ENCODE data around the gene COQ4.

DNA sequence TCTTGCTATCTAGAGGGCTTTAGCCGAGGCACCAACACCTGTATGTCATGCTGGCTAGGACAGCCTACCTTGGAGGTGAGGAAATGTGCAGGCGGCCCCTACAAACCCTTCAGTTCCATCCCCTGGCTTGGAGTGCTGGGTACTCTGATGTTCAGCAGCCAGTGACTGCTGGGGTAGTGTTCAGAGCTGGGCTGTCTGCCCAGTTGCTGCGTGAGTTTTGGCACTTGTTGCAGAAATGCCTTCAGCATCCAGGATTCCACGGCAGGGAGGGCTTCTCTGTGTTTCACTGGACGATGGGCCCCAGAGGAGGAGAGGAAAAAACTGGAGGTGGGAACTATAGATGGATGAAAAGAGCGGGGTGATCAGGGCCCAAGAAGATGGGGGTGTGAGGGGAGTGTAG lies 36.2 kb upstream of the COQ4 start:
- TF ChIP-seq, protein P1, sequence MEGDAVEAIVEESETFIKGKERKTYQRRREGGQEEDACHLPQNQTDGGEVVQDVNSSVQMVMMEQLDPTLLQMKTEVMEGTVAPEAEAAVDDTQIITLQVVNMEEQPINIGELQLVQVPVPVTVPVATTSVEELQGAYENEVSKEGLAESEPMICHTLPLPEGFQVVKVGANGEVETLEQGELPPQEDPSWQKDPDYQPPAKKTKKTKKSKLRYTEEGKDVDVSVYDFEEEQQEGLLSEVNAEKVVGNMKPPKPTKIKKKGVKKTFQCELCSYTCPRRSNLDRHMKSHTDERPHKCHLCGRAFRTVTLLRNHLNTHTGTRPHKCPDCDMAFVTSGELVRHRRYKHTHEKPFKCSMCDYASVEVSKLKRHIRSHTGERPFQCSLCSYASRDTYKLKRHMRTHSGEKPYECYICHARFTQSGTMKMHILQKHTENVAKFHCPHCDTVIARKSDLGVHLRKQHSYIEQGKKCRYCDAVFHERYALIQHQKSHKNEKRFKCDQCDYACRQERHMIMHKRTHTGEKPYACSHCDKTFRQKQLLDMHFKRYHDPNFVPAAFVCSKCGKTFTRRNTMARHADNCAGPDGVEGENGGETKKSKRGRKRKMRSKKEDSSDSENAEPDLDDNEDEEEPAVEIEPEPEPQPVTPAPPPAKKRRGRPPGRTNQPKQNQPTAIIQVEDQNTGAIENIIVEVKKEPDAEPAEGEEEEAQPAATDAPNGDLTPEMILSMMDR (IDR thresholded peaks at IDR 0.05; ENCODE audit: low read depth, low read length), result no peak
- no peak for TF ChIP-seq EZH2phosphoT487 (IDR thresholded peaks at IDR 0.05; ENCODE audit: low read depth)

All from OCI-LY3 (cell line).